ENCODE measurements around the gene HOXB6.

DNA sequence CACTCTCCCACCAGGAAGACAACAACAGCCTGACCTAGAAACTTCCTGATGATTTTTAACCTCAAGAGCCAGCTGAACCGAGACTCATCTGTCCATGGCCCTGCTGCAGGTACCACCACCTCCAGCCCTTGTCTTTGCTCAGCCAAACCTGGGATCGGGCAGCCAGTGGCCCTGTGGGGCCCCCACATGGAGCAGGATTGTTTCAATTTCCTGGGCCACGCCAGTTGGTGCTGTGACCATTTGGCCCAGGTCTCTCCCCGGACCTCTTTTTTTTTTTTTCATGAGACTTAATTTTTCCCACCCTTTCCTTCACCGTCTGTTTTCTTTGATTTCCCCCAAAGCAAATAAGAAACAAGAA is 51.6 kb downstream of the HOXB6 start:
- TF ChIP-seq, protein P1, sequence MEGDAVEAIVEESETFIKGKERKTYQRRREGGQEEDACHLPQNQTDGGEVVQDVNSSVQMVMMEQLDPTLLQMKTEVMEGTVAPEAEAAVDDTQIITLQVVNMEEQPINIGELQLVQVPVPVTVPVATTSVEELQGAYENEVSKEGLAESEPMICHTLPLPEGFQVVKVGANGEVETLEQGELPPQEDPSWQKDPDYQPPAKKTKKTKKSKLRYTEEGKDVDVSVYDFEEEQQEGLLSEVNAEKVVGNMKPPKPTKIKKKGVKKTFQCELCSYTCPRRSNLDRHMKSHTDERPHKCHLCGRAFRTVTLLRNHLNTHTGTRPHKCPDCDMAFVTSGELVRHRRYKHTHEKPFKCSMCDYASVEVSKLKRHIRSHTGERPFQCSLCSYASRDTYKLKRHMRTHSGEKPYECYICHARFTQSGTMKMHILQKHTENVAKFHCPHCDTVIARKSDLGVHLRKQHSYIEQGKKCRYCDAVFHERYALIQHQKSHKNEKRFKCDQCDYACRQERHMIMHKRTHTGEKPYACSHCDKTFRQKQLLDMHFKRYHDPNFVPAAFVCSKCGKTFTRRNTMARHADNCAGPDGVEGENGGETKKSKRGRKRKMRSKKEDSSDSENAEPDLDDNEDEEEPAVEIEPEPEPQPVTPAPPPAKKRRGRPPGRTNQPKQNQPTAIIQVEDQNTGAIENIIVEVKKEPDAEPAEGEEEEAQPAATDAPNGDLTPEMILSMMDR (IDR thresholded peaks at IDR 0.05), result no peak
- no peak for TF ChIP-seq POLR2A (IDR thresholded peaks at IDR 0.05)

Data from lower leg skin (tissue), 3 donors.